NCI-H345 treated with DMSO at 0.1 percent for 48 hours (cell line): ENCODE data around the gene CDH4.
"Not testable (repeated sequence)": the region's sequence is repeated elsewhere in the genome, so short reads cannot be mapped to it uniquely, and the experiment has no call there.

Source experiments
- DNase-seq: peaks from one replicate; lab custom pipeline; 2025; ENCODE audit not compliant: unreplicated experiment; lab: John Stamatoyannopoulos, UW

The CDH4 gene

GRCh38 chr20:61973515-61974356, 721.7 kb downstream of the CDH4 start:
- peak; percentile 30 for DNase-seq

- DNase-seq, result no peak
Observed at GRCh38 chr20:61974357-61974665, 722.2 kb downstream of the CDH4 start.

GRCh38 chr20:61975407-61976129, 723.5 kb downstream of the CDH4 start:
- DNase-seq, result peak; percentile 57

- DNase-seq, result no peak
Observed at GRCh38 chr20:61976263-61976643, 724.2 kb downstream of the CDH4 start.

GRCh38 chr20:61976644-61977418, 724.8 kb downstream of the CDH4 start:
- peak; percentile 79 for DNase-seq

- no peak for DNase-seq
Observed at GRCh38 chr20:61977419-61977786, 725.3 kb downstream of the CDH4 start.

- no peak for DNase-seq
Observed at GRCh38 chr20:61978491-61978890, 726.4 kb downstream of the CDH4 start.

- DNase-seq, result no peak
Observed at GRCh38 chr20:61979090-61979489, 727.0 kb downstream of the CDH4 start.

GRCh38 chr20:61979701-61980635, 727.9 kb downstream of the CDH4 start:
- no peak for DNase-seq

- no peak for DNase-seq
Observed at GRCh38 chr20:61980647-61981583, 728.9 kb downstream of the CDH4 start.

- not testable (repeated sequence) for DNase-seq
Observed at GRCh38 chr20:61981691-61982090, 729.6 kb downstream of the CDH4 start.

GRCh38 chr20:61982191-61982950, 730.3 kb downstream of the CDH4 start:
- no peak for DNase-seq

GRCh38 chr20:61982951-61983315, 730.9 kb downstream of the CDH4 start:
- DNase-seq, result no peak

- DNase-seq, result no peak
Observed at GRCh38 chr20:61983965-61984364, 731.9 kb downstream of the CDH4 start.

- DNase-seq, result not testable (repeated sequence)
Observed at GRCh38 chr20:61984431-61984830, 732.4 kb downstream of the CDH4 start.

- DNase-seq, result no peak
Observed at GRCh38 chr20:61985096-61985495, 733.0 kb downstream of the CDH4 start.

GRCh38 chr20:61986762-61987321, 734.8 kb downstream of the CDH4 start:
- DNase-seq, result no peak

- DNase-seq, result no peak
Observed at GRCh38 chr20:61988665-61989064, 736.6 kb downstream of the CDH4 start.

GRCh38 chr20:61989741-61990140, 737.7 kb downstream of the CDH4 start:
- no peak for DNase-seq
